ENCODE measurements around the gene NBPF4.
"Not testable (repeated sequence)": the region's sequence is repeated elsewhere in the genome, so short reads cannot be mapped to it uniquely, and the experiment has no call there.

NBPF4 gene

GRCh38 chr1:108243976-108244375 is at the start of gene NBPF4:
TSS of gene NBPF4 (minus strand) at chr1:108244076. CDS start at chr1:108243761, 315 bp downstream.
- H3K4me3 ChIP-seq (ENCODE audit: low read length); H3K27ac ChIP-seq (ENCODE audit: low read depth, low read length); H3K9ac ChIP-seq (ENCODE audit: low read length); H3K27me3 ChIP-seq (ENCODE audit: control insufficient read depth, insufficient read depth, low read length); H3K4me1 ChIP-seq (ENCODE audit: control insufficient read depth, insufficient read depth, low read length); H3K36me3 ChIP-seq (ENCODE audit: control insufficient read depth, insufficient read depth, low read length): not testable (repeated sequence)

- not testable (repeated sequence) for H3K9ac ChIP-seq (ENCODE audit: low read length); H3K27ac ChIP-seq (ENCODE audit: low read depth, low read length)
Observed at GRCh38 chr1:108282528-108283257, 38.8 kb upstream of the NBPF4 start.

GRCh38 chr1:108272485-108273327 is 28.8 kb upstream of the NBPF4 start:
- not testable (repeated sequence) for H3K4me1 ChIP-seq (ENCODE audit: control insufficient read depth, insufficient read depth, low read length); H3K4me3 ChIP-seq (ENCODE audit: low read length); H3K27me3 ChIP-seq (ENCODE audit: control insufficient read depth, insufficient read depth, low read length); H3K27ac ChIP-seq (ENCODE audit: low read depth, low read length); H3K9ac ChIP-seq (ENCODE audit: low read length); H3K36me3 ChIP-seq (ENCODE audit: control insufficient read depth, insufficient read depth, low read length)

More at GRCh38 chr1:108282528-108283257, 38.8 kb upstream of the NBPF4 start:
- not testable (repeated sequence) for H3K4me3 ChIP-seq (ENCODE audit: low read length); H3K36me3 ChIP-seq (ENCODE audit: control insufficient read depth, insufficient read depth, low read length); H3K4me1 ChIP-seq (ENCODE audit: control insufficient read depth, insufficient read depth, low read length); H3K27me3 ChIP-seq (ENCODE audit: control insufficient read depth, insufficient read depth, low read length)

GRCh38 chr1:108267097-108267496 is 23.2 kb upstream of the NBPF4 start:
- H3K27ac ChIP-seq (ENCODE audit: low read depth, low read length); H3K4me3 ChIP-seq (ENCODE audit: low read length); H3K36me3 ChIP-seq (ENCODE audit: control insufficient read depth, insufficient read depth, low read length); H3K4me1 ChIP-seq (ENCODE audit: control insufficient read depth, insufficient read depth, low read length); H3K9ac ChIP-seq (ENCODE audit: low read length); H3K27me3 ChIP-seq (ENCODE audit: control insufficient read depth, insufficient read depth, low read length): not testable (repeated sequence)

- not testable (repeated sequence) for H3K4me1 ChIP-seq (ENCODE audit: control insufficient read depth, insufficient read depth, low read length); H3K27ac ChIP-seq (ENCODE audit: low read depth, low read length); H3K9ac ChIP-seq (ENCODE audit: low read length); H3K4me3 ChIP-seq (ENCODE audit: low read length); H3K27me3 ChIP-seq (ENCODE audit: control insufficient read depth, insufficient read depth, low read length); H3K36me3 ChIP-seq (ENCODE audit: control insufficient read depth, insufficient read depth, low read length)
Observed at GRCh38 chr1:108261967-108262366, 18.1 kb upstream of the NBPF4 start.

GRCh38 chr1:108261519-108261918 is 17.6 kb upstream of the NBPF4 start:
- H3K4me1 ChIP-seq (ENCODE audit: control insufficient read depth, insufficient read depth, low read length); H3K9ac ChIP-seq (ENCODE audit: low read length); H3K27ac ChIP-seq (ENCODE audit: low read depth, low read length); H3K36me3 ChIP-seq (ENCODE audit: control insufficient read depth, insufficient read depth, low read length); H3K4me3 ChIP-seq (ENCODE audit: low read length); H3K27me3 ChIP-seq (ENCODE audit: control insufficient read depth, insufficient read depth, low read length): not testable (repeated sequence)

- H3K4me3 ChIP-seq (ENCODE audit: low read length); H3K9ac ChIP-seq (ENCODE audit: low read length): not testable (repeated sequence)
Observed at GRCh38 chr1:108260578-108261259, 16.8 kb upstream of the NBPF4 start.

GRCh38 chr1:108255426-108255825 is 11.6 kb upstream of the NBPF4 start:
- H3K4me3 ChIP-seq (ENCODE audit: low read length); H3K9ac ChIP-seq (ENCODE audit: low read length); H3K4me1 ChIP-seq (ENCODE audit: control insufficient read depth, insufficient read depth, low read length); H3K27ac ChIP-seq (ENCODE audit: low read depth, low read length); H3K36me3 ChIP-seq (ENCODE audit: control insufficient read depth, insufficient read depth, low read length); H3K27me3 ChIP-seq (ENCODE audit: control insufficient read depth, insufficient read depth, low read length): not testable (repeated sequence)

More at GRCh38 chr1:108260578-108261259, 16.8 kb upstream of the NBPF4 start:
- not testable (repeated sequence) for H3K27ac ChIP-seq (ENCODE audit: low read depth, low read length); H3K36me3 ChIP-seq (ENCODE audit: control insufficient read depth, insufficient read depth, low read length); H3K4me1 ChIP-seq (ENCODE audit: control insufficient read depth, insufficient read depth, low read length); H3K27me3 ChIP-seq (ENCODE audit: control insufficient read depth, insufficient read depth, low read length)

GRCh38 chr1:108239426-108239825 is 4.5 kb downstream of the NBPF4 start:
- H3K27ac ChIP-seq (ENCODE audit: low read depth, low read length); H3K4me1 ChIP-seq (ENCODE audit: control insufficient read depth, insufficient read depth, low read length); H3K9ac ChIP-seq (ENCODE audit: low read length); H3K36me3 ChIP-seq (ENCODE audit: control insufficient read depth, insufficient read depth, low read length); H3K4me3 ChIP-seq (ENCODE audit: low read length); H3K27me3 ChIP-seq (ENCODE audit: control insufficient read depth, insufficient read depth, low read length): not testable (repeated sequence)

GRCh38 chr1:108235308-108235707 is 8.6 kb downstream of the NBPF4 start:
- H3K36me3 ChIP-seq (ENCODE audit: control insufficient read depth, insufficient read depth, low read length); H3K4me1 ChIP-seq (ENCODE audit: control insufficient read depth, insufficient read depth, low read length); H3K27me3 ChIP-seq (ENCODE audit: control insufficient read depth, insufficient read depth, low read length); H3K27ac ChIP-seq (ENCODE audit: low read depth, low read length); H3K4me3 ChIP-seq (ENCODE audit: low read length); H3K9ac ChIP-seq (ENCODE audit: low read length): not testable (repeated sequence)

GRCh38 chr1:108232183-108232582 is 11.7 kb downstream of the NBPF4 start:
- not testable (repeated sequence) for H3K27ac ChIP-seq (ENCODE audit: low read depth, low read length); H3K9ac ChIP-seq (ENCODE audit: low read length); H3K4me3 ChIP-seq (ENCODE audit: low read length); H3K4me1 ChIP-seq (ENCODE audit: control insufficient read depth, insufficient read depth, low read length); H3K36me3 ChIP-seq (ENCODE audit: control insufficient read depth, insufficient read depth, low read length); H3K27me3 ChIP-seq (ENCODE audit: control insufficient read depth, insufficient read depth, low read length)

- not testable (repeated sequence) for H3K9ac ChIP-seq (ENCODE audit: low read length); H3K36me3 ChIP-seq (ENCODE audit: control insufficient read depth, insufficient read depth, low read length); H3K27ac ChIP-seq (ENCODE audit: low read depth, low read length); H3K4me3 ChIP-seq (ENCODE audit: low read length); H3K27me3 ChIP-seq (ENCODE audit: control insufficient read depth, insufficient read depth, low read length); H3K4me1 ChIP-seq (ENCODE audit: control insufficient read depth, insufficient read depth, low read length)
Observed at GRCh38 chr1:108229976-108230375, 13.9 kb downstream of the NBPF4 start.

All from rectal smooth muscle tissue (tissue), 1 donor.